K562 treated with DMSO at 1 percent for 4 hours (cell line): ENCODE results near the gene ERCC5. TPM values are rescaled to one million over a fixed set of nuclear protein-coding genes. Genes with fewer than 3 reads are reported as not detected.

Source experiments
- total RNA-seq: library from RNA; unstranded; fragments of 300-600 nt; gene quantifications from 2 replicates; pipeline ENCODE4 v1.2.3, GENCODE V29; 2022; ENCODE audit not compliant: insufficient read depth

Gene ERCC5
- total RNA-seq, result 16.2 and 29.9 TPM in 2 replicates

DNA sequence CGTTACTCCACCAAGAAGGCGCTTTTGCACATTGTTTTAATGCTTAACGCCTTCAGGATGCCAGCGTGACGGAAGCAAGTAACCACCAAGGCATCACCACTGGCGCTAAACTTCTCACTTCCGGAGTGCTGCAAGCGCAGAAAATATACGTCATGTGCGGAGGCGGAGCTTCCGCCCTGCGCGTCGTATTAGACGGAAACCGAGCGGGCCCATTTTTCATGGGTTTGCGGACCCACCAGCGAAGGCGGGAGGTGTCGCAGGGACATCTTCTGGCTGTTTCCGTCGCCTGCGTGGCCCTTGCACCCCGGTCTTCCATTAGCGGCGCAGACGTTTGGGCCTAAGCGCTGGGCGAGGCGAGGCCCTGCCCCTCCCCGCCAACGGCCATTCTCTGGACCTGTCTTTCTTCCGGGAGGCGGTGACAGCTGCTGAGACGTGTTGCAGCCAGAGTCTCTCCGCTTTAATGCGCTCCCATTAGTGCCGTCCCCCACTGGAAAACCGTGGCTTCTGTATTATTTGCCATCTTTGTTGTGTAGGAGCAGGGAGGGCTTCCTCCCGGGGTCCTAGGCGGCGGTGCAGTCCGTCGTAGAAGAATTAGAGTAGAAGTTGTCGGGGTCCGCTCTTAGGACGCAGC, at the start of gene ERCC5:
Gene ERCC5 (plus strand): TSS at position 403 of the 631 bp plus-strand sequence. CDS start 235 bp downstream, outside the sequence.

GRCh38 chr13:102798581-102799425, 47.0 kb upstream of the ERCC5 start, which contains the start of the genes BIVM and POGLUT2:
Gene BIVM (plus strand): TSS chr13:102799119. CDS start chr13:102807268, 8,149 bp downstream.
Gene POGLUT2 (minus strand): TSS chr13:102798976. CDS start chr13:102798670, 306 bp downstream.

Other genes starting within 250 kb of the ERCC5 start
- 11.2 and 21.9 TPM in 2 replicates for gene TPP2, start 249.0 kb upstream of the ERCC5 start, total RNA-seq
- not detected in 2 replicates for gene METTL21C, start 151.0 kb upstream of the ERCC5 start, total RNA-seq
- gene TEX30, start 72.2 kb upstream of the ERCC5 start, total RNA-seq, result 14.1 and 20.5 TPM in 2 replicates
- gene POGLUT2, start 47.1 kb upstream of the ERCC5 start, total RNA-seq, result 10.7 and 20.6 TPM in 2 replicates
- 6.5 and 14.8 TPM in 2 replicates for gene BIVM, start 46.9 kb upstream of the ERCC5 start, total RNA-seq
- not detected in 2 replicates for gene SLC10A2, start 220.4 kb downstream of the ERCC5 start, total RNA-seq